Midbrain (tissue), 1 donor: ENCODE measurements around the gene ADM.

ENCODE experiments used
- DNase-seq: peaks from one replicate; lab custom pipeline; 2025; lab: John Stamatoyannopoulos, UW

The ADM gene

DNA sequence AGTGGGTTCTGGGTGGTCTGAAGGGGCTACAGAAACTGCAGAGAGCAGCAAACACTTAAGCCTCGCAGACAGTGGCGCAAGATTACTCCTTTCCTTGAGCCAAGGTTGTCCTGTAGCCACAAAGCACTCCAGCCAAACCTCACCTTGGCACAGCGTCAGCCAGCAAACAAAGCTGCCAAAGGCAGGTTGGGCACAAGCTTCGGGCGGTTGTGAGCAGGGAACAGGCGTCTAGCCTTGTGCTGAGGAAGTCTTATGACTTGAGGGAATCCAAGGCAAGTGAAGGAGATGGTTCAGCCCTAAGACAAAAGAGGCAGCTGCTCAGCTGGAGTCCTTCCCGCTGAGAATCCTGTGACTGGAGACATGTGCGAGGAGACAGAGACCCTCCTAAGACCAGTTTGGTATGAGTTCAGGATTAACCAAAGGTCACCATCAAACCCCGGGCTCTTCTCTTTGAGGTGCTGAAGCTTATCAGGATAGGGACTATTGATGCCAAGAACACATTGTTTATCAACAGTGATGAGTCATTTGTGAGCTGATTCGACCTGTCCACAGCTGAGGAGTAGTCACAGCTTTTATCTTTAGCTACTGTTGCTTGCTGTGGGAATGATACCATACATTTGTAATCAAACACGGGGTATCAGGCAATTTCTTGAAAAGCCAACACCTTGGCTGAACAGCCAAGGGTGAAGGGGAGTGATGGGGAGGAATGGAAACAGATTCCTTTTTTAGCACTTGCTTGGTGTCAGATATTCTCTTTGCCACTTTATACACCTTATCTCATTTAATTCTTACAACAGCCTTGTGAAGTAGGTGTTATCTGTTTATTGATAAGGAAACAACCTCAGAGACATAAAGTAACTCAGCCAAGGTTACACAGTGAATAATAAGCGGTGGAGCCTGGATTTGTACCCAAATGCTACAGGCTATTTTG lies 4.6 kb downstream of the ADM start:
- peak; percentile 66 for DNase-seq

DNA sequence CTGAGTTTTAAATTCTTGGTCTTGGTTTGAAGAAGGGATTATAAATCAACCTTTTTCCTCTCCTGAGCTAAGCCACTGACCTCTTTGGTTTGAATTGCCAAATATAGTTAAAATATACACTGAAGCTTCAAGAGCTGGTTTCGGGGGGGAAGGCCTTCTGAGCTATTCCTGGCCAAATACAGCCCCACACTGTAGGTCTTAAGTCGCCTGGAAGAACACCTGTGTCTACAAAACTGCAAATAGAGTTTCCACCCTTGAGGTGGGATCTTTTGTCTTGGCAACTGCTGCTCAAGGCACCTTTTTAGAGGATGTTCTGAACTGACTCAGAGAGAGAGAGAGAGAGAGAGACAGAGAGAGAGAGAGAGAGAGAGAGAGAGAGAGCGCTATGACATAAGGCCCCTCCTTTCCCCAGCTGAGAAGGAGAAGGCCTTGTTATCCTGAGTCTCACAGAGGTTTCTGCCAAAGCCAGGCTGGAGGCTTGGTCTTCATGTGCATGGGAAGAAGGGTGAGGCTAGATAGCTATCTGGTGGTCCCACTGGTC lies 5.5 kb downstream of the ADM start:
- no peak for DNase-seq

DNA sequence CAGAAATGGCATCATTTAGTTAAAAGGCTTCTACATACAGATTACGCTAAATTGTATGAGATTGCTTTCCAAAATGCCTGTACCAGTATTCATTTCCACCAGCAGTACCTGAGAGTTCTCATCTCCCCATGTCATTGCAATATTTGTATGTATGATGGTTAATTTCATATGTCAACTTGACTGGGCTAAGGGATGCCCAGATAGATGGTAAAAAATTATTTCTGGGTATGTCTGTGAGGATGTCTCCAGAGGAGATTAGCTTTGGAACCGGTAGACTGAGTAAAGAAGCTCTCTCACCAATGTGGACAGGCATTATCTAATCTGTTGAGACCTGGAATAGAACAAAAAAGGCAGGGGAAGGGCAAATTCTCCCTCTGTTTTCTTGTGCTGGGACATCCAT lies 6.9 kb downstream of the ADM start:
- DNase-seq: no peak

DNA sequence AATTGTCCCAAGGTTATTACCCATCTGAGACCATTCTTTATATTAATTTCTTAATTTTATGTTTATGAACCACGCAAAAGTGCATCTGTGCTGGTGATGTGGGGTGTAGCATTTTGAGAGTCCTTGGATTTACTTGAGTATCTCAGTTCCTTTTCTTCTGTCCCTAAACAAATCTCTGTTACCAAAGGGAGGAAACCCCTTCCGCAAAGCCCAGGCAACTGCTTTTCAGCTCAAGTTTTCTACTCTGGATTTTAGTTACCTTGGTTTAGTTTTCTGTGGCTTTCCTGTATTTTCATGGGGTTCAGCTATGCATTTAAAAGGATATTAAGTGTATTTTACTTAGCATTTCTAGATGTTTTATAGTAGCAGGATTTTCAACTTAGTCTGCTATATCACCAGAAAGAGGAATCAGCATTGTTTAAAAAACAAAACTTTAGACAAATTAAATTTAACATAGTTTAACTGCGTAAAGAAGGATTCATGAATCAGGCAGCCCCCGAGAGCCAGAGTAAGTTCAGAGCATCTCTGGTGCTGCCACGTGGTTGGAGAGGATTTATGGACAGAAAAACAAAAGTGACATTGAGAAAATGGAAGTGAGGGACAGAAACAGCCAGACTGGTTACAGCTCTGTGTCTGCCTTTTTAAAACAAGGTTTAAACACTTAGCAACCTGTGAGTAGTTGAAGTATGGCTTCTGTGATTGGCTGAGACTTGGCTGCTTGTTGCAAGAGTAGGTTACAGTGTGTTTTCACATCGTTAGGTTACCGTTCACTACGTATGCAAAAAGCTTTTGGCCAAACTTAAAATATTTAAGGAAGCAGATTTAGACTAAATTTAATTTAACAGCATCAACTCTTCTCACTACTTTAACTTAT lies 9.6 kb downstream of the ADM start:
- peak; percentile 7 for DNase-seq

DNA sequence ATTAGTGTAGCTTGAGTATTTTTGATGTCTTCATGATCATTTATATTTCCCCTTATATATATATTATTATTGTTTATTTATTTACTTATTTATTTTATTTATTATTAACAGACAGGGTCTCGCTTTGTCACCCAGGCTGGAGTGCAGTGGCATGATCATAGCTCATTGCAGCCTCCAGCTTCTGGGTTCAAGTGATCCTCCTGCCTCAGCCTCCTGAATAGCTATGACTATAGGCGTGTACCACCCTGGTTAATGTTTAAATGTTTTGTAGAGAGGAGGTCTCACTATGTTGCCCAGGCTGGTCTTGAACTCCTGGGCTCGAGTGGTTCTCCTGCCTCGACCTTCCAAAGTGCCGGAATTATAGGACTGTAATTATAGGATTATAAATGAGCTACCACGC lies 10.2 kb downstream of the ADM start:
- no peak for DNase-seq

DNA sequence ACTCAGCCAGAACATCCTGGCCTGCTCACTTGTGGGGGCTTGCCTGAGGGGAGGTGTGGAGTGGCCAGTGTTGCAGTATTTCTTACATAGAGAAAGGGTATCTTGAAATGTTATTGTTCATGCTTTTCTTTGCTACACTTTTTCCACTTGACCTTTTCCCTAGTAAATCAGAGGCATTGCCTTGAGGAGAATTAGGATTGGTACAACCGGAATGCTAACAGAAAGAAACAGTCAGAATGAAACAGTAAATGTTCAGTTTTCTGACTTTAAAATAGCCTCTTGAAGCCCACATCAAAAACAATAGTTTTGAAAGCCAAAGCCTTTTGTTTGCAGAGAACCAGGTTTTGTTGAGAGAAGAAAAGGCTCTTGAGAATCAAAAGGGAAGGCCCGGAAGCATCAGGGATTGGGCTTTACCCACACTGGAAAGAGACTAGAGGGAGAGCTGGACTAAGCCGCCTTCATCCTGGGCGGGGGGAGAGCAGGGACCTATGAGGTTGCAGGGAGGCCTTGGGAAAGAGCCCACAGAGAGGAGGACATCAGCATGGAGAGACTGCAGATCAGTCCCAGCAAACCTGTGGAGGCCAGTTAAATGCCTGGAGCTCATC lies 12.4 kb downstream of the ADM start:
- peak; percentile 39 for DNase-seq

DNA sequence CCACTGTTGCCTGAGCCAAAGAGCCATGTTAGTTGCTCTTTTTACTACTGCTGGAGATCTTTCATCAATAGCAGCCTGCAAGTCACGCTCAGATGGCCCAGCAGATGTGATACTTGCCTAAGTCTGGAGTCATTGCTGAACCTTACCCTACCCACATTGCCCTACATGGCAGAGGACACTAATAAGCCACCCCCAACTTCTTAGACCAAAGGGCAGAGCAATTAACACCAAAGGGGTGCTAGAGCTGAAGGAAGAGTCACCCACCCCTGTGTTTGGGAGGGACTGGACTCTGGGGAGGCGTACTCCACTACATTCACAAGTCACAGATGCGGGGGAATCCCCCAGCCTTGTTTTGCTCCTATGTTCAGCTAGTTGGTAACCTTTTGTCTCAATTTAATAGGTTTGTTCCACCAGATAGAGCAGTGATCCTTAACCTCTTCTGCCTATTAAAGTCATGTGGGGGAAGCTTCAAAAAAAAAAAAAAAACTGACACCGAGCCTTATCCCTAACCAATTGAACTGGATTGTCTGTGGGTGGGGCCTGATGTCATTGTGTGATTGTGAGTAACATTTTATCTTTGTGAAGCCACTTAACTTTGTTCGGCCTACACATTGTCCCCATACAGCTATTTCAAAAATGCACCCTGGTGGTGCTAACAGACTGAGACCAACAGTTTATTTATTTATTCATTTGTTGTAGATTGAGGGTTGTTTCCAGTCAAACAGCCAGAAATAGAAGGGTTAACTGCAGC lies 13.1 kb downstream of the ADM start:
- DNase-seq: no peak

DNA sequence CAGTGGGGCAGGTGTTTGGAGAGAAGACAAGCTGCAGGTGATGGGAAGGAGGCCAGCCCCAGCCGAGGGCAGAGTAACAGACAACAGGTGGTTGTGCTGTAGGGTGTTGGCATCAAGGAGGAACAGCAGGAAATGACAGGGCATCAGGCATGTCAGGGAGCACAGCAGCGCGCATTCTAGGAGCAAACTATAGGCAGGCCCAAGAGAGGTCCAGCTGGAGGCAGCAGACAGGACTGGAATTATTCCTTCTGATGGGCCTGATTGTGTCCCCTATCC lies 13.6 kb downstream of the ADM start:
- no peak for DNase-seq

DNA sequence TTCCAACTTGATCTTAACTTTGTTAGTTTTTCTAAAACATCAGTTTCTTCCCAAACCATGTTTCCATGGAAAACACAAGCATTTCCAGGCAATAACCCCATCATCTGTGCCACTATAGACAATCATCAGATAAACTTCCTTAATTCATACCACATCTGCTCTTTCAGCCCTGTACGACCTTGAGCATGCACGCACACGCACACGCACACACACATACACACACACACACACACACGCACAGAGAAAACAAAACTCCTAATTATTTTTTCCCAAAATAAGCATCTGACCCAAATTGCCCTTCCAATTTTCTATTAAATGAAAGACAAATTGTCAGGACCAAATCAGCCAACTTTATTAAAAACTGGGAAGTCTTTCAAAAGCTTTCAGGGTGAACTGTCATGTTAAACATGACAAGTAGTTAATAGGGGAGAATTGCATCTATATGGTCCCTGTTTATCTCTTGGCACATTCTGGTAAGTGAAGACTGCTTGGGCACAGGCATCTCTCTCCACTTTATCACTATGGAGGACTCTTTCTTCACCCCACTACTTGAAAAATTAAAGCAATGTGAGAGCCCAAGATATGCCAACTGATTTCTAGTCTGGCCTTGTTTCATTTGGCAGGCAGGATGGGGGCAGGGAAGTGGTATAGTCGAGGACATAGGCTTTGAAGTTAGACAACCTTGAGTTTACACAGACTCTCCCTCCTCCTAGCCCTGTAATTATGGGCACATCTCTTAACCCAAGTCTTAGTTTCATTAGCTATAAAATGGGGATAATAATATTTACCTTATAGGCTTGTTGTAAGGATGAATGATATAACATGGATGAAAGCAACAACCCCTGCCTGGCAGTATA lies 15.1 kb downstream of the ADM start:
- no peak for DNase-seq

DNA sequence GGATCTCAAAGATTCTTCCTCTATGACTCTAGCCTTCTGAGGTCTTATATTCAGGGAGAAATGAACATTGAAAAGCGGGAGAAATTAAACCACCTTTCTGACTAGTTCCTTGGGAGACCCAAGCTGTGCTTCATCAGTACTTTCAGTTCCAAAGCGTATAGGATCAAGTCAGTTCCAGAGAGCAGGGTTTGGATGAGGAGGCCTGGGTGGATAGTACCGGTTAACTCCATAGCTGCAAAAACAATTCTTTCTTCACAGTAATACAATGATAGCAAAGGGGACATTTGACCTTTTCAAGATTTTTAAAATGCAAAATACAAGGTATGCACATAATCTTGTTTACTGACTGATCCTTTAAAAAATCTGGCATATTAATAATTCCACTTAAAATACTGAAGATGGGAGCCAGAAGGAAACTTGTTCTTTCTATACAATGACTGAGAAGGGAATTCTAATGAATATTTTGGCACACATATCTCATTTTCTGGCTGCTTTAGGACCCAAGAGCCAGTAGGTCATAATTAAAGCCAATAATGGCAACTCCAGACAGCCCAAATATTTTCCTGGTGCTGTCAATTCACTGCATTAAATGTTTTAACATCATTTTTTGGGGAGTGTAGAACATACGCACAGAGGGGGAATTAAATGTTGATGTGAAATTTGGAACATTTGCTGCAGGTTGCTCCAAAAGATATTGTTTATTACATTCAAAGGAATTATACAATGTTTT lies 16.0 kb downstream of the ADM start:
- no peak for DNase-seq

DNA sequence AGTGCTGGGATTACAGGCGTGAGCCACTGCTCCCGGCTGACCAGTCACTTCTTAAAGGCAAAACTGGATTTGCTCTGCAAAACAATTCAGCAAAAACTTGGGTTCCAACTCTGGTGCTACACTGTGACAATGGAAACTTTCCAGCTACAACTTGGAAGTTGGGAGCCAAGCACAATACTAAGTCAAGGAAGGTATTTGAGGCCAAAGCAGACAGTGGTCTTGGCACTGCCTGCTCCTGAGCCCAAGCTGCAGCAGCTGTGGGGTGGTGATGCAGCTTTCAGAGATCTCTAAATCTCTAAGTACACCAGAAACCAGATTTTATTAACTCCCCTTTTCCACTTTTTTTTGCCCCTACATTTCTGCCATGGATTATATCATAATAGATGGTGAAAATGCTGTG lies 17.5 kb downstream of the ADM start:
- DNase-seq: peak; percentile 25

DNA sequence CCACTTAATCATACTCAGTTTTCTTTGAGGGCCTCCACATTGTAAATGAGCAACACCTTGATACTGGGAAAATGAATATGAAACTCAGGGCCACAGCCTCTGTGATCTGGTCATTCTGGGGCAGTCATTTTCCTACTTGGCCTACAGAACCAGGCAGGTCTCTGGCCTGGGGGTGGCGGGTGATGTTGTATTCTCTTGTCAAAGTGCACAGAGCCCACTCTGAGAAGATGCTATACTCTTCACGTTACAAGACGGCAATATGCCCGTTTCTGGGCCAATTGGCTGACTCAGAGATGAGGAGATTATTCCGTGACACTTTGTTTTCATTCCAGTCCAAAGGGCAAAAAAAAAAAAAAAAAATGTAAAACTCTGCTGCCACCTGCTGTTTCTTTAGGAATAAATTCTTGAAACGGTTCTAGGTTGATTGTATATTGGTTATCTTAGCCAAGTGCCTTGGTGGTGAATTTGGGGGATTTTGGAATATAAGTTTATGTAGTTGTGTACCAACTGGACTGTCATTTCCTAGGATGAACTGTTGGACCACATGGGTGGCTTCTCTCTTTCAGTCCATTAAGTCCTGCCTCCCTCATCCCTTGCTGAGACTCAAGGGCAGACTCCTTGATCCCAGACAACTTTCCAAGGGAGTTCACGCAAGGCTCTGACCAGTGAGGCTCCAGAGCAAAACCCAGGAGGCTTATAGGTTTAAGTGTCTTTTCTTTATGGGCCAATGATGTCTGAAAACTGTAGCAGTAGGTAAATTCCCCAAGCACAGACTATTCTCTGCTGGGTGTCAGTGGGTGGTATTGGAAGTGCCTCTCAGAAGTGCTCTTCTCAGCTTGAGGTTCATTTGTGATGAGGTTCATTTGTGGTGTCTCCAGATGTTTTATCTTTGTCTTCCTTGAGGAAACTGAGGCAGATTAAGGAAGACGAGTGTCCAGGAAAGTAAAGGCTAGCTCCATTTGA lies 18.2 kb downstream of the ADM start:
- peak; percentile 72 for DNase-seq

DNA sequence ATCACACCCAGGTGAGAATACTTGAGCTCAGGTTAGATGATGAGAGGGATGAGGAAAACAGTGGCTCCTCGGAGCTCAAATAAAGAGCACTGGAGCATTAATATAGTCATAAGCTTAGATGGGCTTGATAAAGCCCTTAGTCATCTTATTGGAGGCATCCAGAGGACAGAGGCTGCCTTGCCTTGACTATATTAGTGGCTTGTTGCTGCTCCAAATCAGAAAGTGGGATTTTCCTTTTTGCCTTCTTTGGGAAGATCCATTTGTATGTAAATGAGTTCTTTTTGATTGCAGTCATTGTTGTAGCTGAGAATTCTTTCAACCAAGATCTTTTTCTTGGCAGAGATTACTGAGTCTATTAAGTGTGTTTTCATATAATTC lies 18.9 kb downstream of the ADM start:
- DNase-seq: no peak

DNA sequence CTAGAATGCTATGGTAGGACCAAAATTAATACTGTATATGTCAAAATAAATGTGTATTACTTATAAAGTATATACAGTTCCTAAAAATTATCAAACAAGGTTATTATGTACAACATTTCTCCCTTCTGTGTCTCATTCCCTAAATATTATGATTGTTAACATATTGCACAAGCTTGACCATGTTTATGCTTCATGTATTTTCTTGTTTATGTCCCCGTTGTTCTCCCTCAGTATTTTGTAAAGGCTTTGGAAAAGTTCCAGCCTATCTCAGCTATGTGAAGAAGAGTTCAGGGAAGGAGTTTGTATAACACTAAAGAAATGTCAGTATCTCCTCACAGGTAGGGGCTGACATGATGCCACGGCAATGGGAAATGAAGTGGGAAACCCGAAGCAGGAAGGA lies 19.6 kb downstream of the ADM start:
- DNase-seq: no peak

DNA sequence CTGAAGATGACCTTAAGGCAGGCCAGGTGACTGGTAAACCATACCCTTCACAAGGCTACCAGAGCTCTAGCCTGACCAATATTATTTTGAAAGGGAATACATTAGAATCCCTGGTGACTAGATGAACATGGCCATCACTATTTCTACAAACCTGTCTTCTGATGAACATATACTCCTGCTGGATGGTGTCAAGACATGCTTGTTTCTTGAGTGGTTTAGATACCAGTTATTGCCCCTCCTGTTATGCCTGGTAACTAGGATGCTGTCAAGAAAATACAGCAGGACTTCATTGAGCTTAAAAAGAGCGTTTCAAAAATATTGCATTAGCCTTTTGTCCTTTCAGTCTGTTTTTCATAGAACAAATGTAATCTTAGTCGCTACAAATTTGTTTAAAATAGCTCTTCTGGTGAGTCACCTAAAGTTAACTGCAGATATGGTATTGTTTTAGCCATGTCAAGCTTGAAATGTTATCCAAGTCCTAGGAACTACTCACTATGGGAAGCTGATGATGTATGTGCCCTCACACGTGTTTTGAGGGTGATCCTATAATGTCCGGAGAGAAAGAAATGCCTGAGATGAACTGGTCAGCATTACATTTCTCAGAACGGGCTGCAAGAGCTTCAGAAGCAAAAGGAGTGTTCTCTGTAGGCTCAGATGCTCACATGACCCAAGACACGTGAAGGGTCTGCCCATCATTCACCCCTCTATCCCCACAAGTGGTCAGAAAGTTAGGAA lies 20.6 kb downstream of the ADM start:
- DNase-seq: no peak

DNA sequence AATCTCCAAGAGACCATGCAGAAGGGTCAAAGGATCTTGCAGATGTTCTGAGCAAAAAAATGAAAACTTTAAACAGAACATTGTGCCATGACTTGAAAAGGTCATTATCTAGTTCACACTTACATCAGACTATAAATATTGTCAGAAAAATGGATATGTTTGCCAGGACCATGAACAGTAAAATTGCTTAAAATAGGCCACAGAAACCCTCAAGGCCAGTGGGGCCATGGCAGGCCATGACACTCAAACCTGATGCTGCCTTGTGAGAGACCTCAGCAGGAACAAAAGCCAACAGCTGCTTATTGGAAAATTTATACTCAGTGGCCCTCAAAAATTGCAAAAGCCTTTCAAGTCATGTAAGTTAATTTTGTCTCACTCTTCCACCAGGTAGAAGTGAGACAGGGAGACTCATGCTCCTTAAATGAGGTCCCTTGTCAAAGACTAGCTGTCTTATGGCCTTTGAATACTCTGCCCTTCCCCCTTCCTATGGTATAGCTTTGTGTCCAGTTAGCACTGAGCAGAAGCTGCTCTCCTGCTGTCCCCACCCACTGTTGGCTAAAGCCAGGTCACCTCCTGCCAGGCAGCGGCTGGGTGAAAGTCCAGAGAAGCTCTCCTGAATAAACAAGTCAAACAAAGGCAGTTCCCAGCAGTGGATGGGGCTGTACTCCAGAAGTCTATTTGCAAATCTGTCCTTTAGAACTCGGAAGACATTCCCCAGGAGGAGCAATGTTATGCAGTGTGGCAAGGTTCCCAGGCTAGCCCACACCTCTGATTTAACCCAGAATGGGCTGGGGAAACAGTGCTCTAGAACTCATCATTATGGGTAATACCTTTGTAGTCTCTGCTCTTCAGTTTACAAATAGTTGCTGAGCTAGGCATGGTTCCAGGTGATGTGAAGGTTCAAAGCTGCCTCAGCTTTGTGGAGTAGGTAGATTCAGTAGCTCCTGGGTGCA lies 21.4 kb downstream of the ADM start:
- DNase-seq: peak; percentile 42

DNA sequence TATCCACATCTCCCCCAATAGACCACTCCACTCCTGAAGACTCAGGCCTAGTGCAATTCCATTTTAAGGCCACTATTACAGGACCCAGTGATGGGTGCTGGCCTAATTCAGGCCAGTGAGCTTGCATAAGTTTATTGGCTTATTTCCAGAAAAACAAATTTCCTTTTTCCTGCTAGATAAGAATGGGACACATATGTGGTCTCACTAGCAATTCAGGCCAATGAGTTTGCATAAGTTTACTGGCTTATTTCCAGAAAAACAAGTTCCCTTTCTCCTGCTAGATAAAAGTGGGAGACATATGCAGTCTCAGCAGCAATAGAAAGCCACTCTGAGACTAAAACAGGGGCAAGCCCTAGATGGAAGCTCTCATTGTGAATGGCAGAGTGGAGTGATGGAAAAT lies 22.4 kb downstream of the ADM start:
- DNase-seq: no peak
